Tibial artery (tissue), 4 donors: Measurements from ENCODE around the gene RNF40.

ENCODE experiments used
- DNase-seq, 2 donors: peaks; one replicate each; pipeline ENCODE4 v3.0.0-alpha.2; 2019
- H3K27ac ChIP-seq, 2 donors: fragments of 200-600 bp; sonication (generic) in 1 of 2; 1 replicate in 1 of 2; 2 replicates in 1 of 2; pipeline ENCODE4 v1.5.1; 2018 to 2019; ENCODE audit warnings: mild to moderate bottlenecking in 1 of 2
- H3K27me3 ChIP-seq, 2 donors: fragments of 200-600 bp; sonication (generic) in 1 of 2; one replicate each; pipeline versions ENCODE4 v1.5.1 to v1.6.0; 2016 to 2019
- H3K36me3 ChIP-seq, 3 donors: fragments of 200-600 bp; sonication (generic) in 2 of 3; one replicate each; pipeline ENCODE4 v1.5.1; 2016 to 2019; ENCODE audit warnings: mild to moderate bottlenecking in 2 of 3
- H3K4me1 ChIP-seq, 4 donors: fragments of 200-600 bp; sonication (generic) in 2 of 4; 1 replicate in 3 of 4; 2 replicates in 1 of 4; pipeline ENCODE4 v1.5.1; 2016 to 2019
- H3K4me3 ChIP-seq, 2 donors: fragments of 200-600 bp; sonication (generic) in 1 of 2; 1 replicate in 1 of 2; 2 replicates in 1 of 2; pipeline ENCODE4 v1.5.1; 2018 to 2019; ENCODE audit warnings: mild to moderate bottlenecking in 2 of 2
- H3K9me3 ChIP-seq, 3 donors: fragments of 200-600 bp; sonication (generic) in 1 of 3; one replicate each; pipeline ENCODE4 v1.5.1; 2016 to 2019
- intact Hi-C: fragments of 100-400 bp; cut with DNase I; formaldehyde crosslinking; loops from one replicate; pipeline ENCODE4 v1.15.0; 2023; ENCODE audit warnings: low total_unique reads
- TF ChIP-seq, protein P1 (sequence below), 2 experiments: fragments of 200-600 bp in 1 of 2; fragments of 450-650 bp in 1 of 2; IDR thresholded peaks; one replicate each; pipeline ENCODE4 v1.5.1; 2017 to 2019; ENCODE audit warnings: antibody characterized with exemption in 2 of 2, mild to moderate bottlenecking in 1 of 2, moderate library complexity in 1 of 2

The RNF40 gene

DNA sequence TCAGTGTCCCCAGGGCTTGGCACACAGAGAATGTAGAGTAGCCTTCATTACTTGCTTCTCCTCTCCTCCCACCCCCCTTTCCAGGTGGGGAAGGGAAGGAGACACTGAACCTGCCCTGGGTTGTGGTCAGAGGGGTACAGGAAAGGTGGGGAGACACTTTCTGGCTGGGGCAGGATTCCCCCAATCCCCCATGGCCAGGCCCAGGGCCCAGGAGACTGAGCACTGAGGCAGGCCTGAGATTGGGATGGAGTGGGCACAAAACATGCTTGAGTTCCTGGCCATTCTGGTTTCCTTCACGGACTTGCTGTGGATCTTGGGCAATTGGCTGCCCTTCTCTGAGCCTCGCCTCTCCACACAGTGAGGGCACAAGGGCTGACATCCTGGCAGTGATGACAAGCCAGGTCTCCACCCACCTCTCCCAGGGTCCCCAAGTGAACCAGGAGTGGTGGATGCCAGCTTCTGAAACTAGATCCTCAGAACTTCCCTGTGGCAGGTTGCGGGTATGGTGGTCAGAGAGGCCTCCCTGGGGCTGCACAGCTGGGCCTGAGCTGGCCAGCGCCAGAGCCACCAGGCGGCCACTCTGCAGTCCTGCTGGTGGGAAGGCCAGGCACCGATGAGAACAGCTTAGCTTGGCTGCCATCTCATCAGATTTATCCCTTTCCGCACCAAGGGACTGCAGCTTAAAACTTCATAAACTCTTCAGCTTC is 15.6 kb downstream of the RNF40 start:
- H3K36me3 ChIP-seq = peaks cover 20 to 47% (median 25%) of the 10 kb centered on the region in 3 donors
- H3K27ac ChIP-seq = no peak overlapping the region
- DNase-seq = no peak
- TF ChIP-seq, protein P1, sequence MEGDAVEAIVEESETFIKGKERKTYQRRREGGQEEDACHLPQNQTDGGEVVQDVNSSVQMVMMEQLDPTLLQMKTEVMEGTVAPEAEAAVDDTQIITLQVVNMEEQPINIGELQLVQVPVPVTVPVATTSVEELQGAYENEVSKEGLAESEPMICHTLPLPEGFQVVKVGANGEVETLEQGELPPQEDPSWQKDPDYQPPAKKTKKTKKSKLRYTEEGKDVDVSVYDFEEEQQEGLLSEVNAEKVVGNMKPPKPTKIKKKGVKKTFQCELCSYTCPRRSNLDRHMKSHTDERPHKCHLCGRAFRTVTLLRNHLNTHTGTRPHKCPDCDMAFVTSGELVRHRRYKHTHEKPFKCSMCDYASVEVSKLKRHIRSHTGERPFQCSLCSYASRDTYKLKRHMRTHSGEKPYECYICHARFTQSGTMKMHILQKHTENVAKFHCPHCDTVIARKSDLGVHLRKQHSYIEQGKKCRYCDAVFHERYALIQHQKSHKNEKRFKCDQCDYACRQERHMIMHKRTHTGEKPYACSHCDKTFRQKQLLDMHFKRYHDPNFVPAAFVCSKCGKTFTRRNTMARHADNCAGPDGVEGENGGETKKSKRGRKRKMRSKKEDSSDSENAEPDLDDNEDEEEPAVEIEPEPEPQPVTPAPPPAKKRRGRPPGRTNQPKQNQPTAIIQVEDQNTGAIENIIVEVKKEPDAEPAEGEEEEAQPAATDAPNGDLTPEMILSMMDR (IDR thresholded peaks at IDR 0.05) = no peak
- no peaks in the 10 kb centered on the region for H3K9me3 ChIP-seq
- H3K4me1 ChIP-seq = peaks cover 0 to 28% (median 14%) of the 10 kb centered on the region in 4 donors
- intact Hi-C loops = no loop called here
- H3K27me3 ChIP-seq = no peaks in the 10 kb centered on the region
- H3K4me3 ChIP-seq = no peak overlapping the region

DNA sequence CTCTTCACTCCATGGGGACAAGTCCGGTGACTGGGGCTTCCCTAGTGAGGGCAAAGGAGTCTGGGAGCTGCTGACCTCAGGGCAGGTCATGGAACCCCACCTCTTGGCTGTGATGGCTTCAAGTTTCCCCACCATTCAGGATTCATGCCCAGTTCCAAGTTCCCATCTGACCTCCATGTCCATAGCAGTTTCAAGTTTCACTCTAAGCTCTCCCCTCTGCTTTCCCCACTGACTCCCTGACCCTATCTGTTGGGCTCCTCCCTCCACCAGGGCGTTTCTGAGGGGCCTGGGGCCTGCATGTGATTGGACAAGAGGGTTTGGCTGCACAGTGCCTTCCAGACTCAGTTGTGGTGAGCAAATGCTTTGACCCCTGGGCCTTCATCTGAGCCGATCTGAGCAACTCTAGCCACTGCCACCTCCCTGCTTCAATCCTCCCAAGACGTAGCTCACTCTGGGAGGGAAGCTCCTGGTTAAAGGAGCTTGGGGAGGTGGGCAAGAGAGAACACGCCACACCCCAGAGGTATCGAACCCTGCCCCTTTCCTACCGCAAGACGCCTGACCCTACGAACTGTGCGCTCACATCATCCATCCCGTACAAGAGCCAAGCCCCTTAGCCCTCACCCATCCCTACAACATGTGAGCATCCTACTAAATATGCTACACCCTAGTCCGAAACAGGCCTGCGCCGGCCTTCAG is 16.6 kb downstream of the RNF40 start:
- DNase-seq = no peak
- TF ChIP-seq, protein P1 (IDR thresholded peaks at IDR 0.05) = no peak
- no peak overlapping the region for H3K27ac ChIP-seq
- H3K9me3 ChIP-seq = no peaks in the 10 kb centered on the region
- intact Hi-C loops = no loop called here
- H3K4me1 ChIP-seq = peaks cover 0 to 28% (median 14%) of the 10 kb centered on the region in 4 donors
- H3K36me3 ChIP-seq = peaks cover 22 to 47% (median 26%) of the 10 kb centered on the region in 3 donors
- no peaks in the 10 kb centered on the region for H3K27me3 ChIP-seq
- no peak overlapping the region for H3K4me3 ChIP-seq

DNA sequence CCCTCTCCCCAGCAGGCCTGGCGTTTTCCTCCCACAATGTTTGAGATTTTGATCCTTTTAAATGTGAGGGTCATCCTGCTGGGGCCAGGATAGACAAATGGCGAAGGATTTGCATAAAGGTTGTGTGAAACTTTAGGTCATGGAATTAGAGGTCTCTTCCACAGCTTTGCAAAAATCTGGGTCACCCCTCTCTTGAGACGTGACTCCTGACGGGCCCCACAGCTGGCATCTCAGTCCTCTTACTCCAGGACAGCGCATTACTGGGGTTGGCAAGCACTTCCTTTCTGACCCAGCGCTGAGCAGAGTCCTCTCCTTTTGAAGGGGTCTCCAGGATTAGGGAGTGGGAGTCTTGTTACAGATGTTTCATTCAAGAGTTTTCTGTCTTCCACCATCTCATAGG is 17.5 kb downstream of the RNF40 start:
- Histone ChIP-seq H3K27me3 (no peaks in the 10 kb centered on the region), H3K9me3 (no peaks in the 10 kb centered on the region), H3K4me3 (no peak overlapping the region), H3K4me1 (peaks cover 0 to 22% (median 12%) of the 10 kb centered on the region in 4 donors), H3K27ac (no peak overlapping the region), H3K36me3 (peaks cover 21 to 47% (median 26%) of the 10 kb centered on the region in 3 donors)
- TF ChIP-seq, protein P1 (IDR thresholded peaks at IDR 0.05) = no peak
- intact Hi-C loops = no loop called here
- no peak for DNase-seq

GRCh38 chr16:30780021-30780420 is 17.9 kb downstream of the RNF40 start:
- Histone ChIP-seq H3K36me3 (peaks cover 21 to 52% (median 26%) of the 10 kb centered on the region in 3 donors), H3K4me1 (peaks cover 0 to 21% (median 8%) of the 10 kb centered on the region in 4 donors), H3K4me3 (no peak overlapping the region), H3K27ac (no peak overlapping the region), H3K9me3 (no peaks in the 10 kb centered on the region), H3K27me3 (no peaks in the 10 kb centered on the region)
- intact Hi-C loops = no loop called here
- no peak for DNase-seq
- TF ChIP-seq, protein P1 (IDR thresholded peaks at IDR 0.05) = no peak

DNA sequence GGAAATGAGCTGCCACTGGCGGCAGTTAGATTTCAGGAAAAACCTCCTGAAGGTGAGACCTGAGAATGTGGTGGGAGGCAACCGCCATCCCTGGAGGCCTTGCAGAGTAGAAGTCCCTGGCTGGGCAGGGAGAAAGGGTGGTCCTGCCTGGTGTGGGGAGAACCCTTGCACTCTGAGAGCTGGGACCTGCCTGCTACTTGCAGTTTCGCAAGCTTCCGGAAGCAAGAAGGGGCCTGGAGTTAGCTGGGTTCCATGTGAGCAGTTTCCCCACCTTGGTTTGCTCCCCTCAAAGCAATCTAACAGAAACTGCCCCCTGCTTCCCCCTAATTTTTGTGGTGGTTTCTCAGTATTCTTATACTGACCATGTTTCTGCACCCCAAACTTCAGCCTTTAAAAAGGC is 18.4 kb downstream of the RNF40 start:
- no peak overlapping the region for H3K4me3 ChIP-seq
- H3K9me3 ChIP-seq = no peaks in the 10 kb centered on the region
- no peaks in the 10 kb centered on the region for H3K27me3 ChIP-seq
- H3K4me1 ChIP-seq = peaks cover 0 to 23% (median 10%) of the 10 kb centered on the region in 4 donors
- no peak for DNase-seq
- intact Hi-C loops = no loop called here
- no peak overlapping the region for H3K27ac ChIP-seq
- peaks cover 21 to 52% (median 26%) of the 10 kb centered on the region in 3 donors for H3K36me3 ChIP-seq
- TF ChIP-seq, protein P1 (IDR thresholded peaks at IDR 0.05) = no peak
